Parathyroid adenoma (tissue), 2 donors: ENCODE results near the gene NCOR2.

Source experiments
- H2AFZ ChIP-seq: fragments of 300-600 bp; sonication (generic); one replicate; pipeline ENCODE4 v1.7.0; 2017; ENCODE audit warnings: antibody characterized with exemption, mild to moderate bottlenecking
- H3K27ac ChIP-seq: fragments of 300-600 bp; sonication (generic); one replicate; pipeline ENCODE4 v1.7.0; 2017
- H3K27me3 ChIP-seq: fragments of 300-600 bp; sonication (generic); one replicate; pipeline ENCODE4 v1.7.0; 2017; ENCODE audit warnings: low read length; ENCODE audit not compliant: control insufficient read depth, insufficient read depth
- H3K36me3 ChIP-seq: fragments of 300-600 bp; sonication (generic); one replicate; pipeline ENCODE4 v1.7.0; 2017; ENCODE audit warnings: low read length; ENCODE audit not compliant: control insufficient read depth, insufficient read depth
- H3K4me1 ChIP-seq: fragments of 300-600 bp; sonication (generic); one replicate; pipeline ENCODE4 v1.7.0; 2017; ENCODE audit warnings: control low read depth
- H3K4me2 ChIP-seq: fragments of 300-600 bp; sonication (generic); one replicate; pipeline ENCODE4 v1.7.0; 2017; ENCODE audit warnings: low read length
- H3K4me3 ChIP-seq: fragments of 300-600 bp; sonication (generic); one replicate; pipeline ENCODE4 v1.7.0; 2017; ENCODE audit warnings: low read depth, low read length
- H3K79me2 ChIP-seq: fragments of 300-600 bp; sonication (generic); one replicate; pipeline ENCODE4 v1.7.0; 2017; ENCODE audit warnings: control low read depth
- H3K9ac ChIP-seq: fragments of 300-600 bp; sonication (generic); one replicate; pipeline ENCODE4 v1.7.0; 2017; ENCODE audit warnings: mild to moderate bottlenecking
- H3K9me3 ChIP-seq: fragments of 300-600 bp; sonication (generic); one replicate; pipeline ENCODE4 v1.7.0; 2017; ENCODE audit warnings: low read length; ENCODE audit not compliant: control insufficient read depth
- CTCF ChIP-seq: fragments of 300-600 bp; sonication (generic); IDR thresholded peaks from one replicate; pipeline ENCODE4 v1.7.0; 2017; ENCODE audit warnings: antibody characterized with exemption, mild to moderate bottlenecking
- donor health status: primary hyperparathyroidism.

The NCOR2 gene

GRCh38 chr12:124593851-124594401 is 26.5 kb upstream of the NCOR2 start:
- no peaks in the 10 kb centered on the region for H3K9me3 ChIP-seq
- H3K79me2 ChIP-seq, result no peaks in the 10 kb centered on the region
- no peak overlapping the region for H3K9ac ChIP-seq
- H2AFZ ChIP-seq, result no peak overlapping the region
- no peaks in the 10 kb centered on the region for H3K36me3 ChIP-seq
- H3K27me3 ChIP-seq, result no peaks in the 10 kb centered on the region
- peaks cover 3% of the 10 kb centered on the region for H3K4me1 ChIP-seq
- TF ChIP-seq CTCF, result no peak
- no peak overlapping the region for H3K4me3 ChIP-seq
- no peak overlapping the region for H3K27ac ChIP-seq
- no peak overlapping the region for H3K4me2 ChIP-seq

- no peaks in the 10 kb centered on the region for H3K36me3 ChIP-seq
- H3K4me3 ChIP-seq, result no peak overlapping the region
- H3K27ac ChIP-seq, result no peak overlapping the region
- no peaks in the 10 kb centered on the region for H3K27me3 ChIP-seq
- H3K4me2 ChIP-seq, result no peak overlapping the region
- H3K9me3 ChIP-seq, result no peaks in the 10 kb centered on the region
- H3K79me2 ChIP-seq, result no peaks in the 10 kb centered on the region
- peaks cover 3% of the 10 kb centered on the region for H3K4me1 ChIP-seq
- H2AFZ ChIP-seq, result peak overlapping the region; percentile 20
- H3K9ac ChIP-seq, result no peak overlapping the region
- no peak for TF ChIP-seq CTCF
Observed at GRCh38 chr12:124593176-124593575, 25.8 kb upstream of the NCOR2 start.

- Histone ChIP-seq H3K9ac (no peak overlapping the region), H3K36me3 (no peaks in the 10 kb centered on the region), H3K4me3 (no peak overlapping the region), H3K9me3 (no peaks in the 10 kb centered on the region), H3K79me2 (no peaks in the 10 kb centered on the region), H2AFZ (peak overlapping the region; percentile 20), H3K27ac (no peak overlapping the region), H3K27me3 (no peaks in the 10 kb centered on the region), H3K4me1 (peaks cover 3% of the 10 kb centered on the region), H3K4me2 (no peak overlapping the region)
- TF ChIP-seq CTCF, result no peak
Observed at GRCh38 chr12:124592481-124593160, 25.2 kb upstream of the NCOR2 start.

- no peaks in the 10 kb centered on the region for H3K27me3 ChIP-seq
- H3K4me1 ChIP-seq, result peaks cover 3% of the 10 kb centered on the region
- H2AFZ ChIP-seq, result no peak overlapping the region
- H3K4me2 ChIP-seq, result no peak overlapping the region
- H3K36me3 ChIP-seq, result no peaks in the 10 kb centered on the region
- no peak overlapping the region for H3K9ac ChIP-seq
- no peak overlapping the region for H3K27ac ChIP-seq
- no peak overlapping the region for H3K4me3 ChIP-seq
- H3K79me2 ChIP-seq, result no peaks in the 10 kb centered on the region
- TF ChIP-seq CTCF, result no peak
- no peaks in the 10 kb centered on the region for H3K9me3 ChIP-seq
Observed at GRCh38 chr12:124592050-124592449, 24.6 kb upstream of the NCOR2 start.

- Histone ChIP-seq H3K4me1 (peaks cover 3% of the 10 kb centered on the region), H3K9ac (no peak overlapping the region), H3K4me3 (no peak overlapping the region), H3K4me2 (no peak overlapping the region), H3K9me3 (no peaks in the 10 kb centered on the region), H2AFZ (no peak overlapping the region), H3K79me2 (no peaks in the 10 kb centered on the region), H3K27me3 (no peaks in the 10 kb centered on the region), H3K36me3 (no peaks in the 10 kb centered on the region), H3K27ac (no peak overlapping the region)
- no peak for TF ChIP-seq CTCF
Observed at GRCh38 chr12:124590447-124590846, 23.0 kb upstream of the NCOR2 start.
